Suppressor macrophage treated with lipopolysaccharide for 1 hour (primary cell): ENCODE measurements around the gene GPC5.
"Not testable (repeated sequence)": the region's sequence is repeated elsewhere in the genome, so short reads cannot be mapped to it uniquely, and the experiment has no call there.

Experiments used
- DNase-seq, 3 donors: peaks; one replicate each; pipeline ENCODE4 v3.0.0-alpha.2; 2020 to 2022

The GPC5 gene

DNA sequence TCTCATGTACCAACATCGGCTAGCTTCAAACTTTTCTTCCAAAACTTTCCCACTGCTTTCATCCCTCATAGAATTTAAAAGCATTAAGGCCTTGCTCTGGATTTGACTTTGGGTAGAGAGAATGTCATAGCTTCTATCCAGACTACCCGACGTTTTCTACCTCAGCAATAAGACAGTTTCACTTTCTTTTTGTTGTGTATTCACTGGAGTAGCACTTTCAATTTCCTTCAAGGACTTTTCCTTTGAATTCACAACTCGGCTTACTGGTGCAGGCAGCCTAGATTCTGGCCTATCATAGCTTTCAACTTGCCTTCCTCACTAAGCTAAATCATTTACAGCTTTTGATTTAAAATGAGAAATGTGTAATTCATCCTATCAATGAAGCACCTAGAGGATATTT is 1407.8 kb downstream of the GPC5 start:
- DNase-seq, result no peak

DNA sequence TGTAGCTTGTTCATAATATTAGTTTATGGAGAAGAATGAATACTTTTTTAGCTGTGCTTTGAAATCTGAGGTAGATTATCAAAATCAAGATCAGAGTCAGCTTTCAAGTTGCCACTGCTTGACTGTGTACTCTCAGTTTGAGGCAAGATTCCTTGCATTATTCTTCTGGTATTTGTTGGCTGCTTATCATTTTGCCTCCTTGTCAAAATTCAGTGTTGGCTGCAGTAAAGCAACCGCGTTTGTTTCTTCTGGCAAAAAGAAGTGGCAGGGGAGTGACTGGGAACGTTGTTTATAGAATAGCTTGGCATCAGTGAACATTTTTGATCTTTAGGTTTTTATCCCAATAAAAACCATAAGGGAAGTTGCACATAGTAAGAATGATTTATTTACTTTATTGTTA is 1408.9 kb downstream of the GPC5 start:
- DNase-seq, result no peak

DNA sequence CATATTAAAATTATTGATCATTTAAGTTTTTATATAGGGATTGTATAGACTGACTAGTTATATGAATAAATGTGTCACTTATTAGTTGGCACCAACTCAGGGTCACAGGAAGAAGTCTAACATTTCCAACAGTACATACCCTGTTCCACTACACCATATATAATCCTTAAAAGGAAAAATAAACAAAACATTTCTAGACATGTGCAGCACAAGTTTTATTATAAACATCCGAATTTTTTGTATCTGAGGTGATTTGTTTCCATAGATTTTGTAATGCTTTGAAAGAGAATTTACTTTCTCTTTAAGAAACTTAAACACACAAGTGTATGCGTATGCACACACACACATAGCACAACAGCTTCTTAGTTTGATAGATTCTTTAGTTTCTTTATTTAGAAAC is 1409.5 kb downstream of the GPC5 start:
- no peak for DNase-seq

DNA sequence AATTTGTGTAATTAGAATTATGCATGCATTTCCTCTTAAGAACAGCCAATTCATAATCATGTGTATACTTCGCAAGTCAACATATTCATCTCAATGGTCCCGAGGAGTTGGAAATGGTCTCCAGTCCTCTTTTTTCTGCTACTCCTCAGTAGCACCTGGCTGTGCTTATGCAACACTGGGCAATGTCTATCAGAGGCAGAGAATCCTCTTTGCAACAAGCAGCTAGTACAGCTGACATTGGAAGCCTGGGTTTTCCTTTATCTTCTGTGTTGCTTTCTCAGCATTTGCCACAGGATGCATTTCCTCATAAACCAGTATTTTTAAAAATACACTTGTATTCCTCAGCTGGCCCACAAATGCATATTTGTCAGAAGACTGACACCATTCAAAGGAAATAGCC is 1422.9 kb downstream of the GPC5 start:
- DNase-seq, result no peak

DNA sequence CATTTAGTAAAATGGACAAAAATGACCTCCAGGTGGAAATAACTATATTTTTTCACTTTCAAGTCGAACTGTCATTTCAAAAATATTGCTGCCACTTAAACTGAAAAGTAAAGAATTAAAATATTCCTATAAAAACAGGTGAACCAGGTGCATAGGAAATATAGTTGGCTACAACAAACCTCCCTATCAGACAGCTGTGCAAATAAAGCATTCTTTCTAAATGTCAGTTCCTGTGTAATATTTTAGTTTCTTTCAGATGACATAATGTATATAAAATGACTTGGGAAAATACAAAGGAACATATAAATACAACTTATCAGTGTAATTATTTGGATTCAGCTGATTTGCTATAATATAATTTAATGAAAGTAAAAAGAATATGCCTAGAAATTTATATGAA is 1424.6 kb downstream of the GPC5 start:
- DNase-seq, result no peak

DNA sequence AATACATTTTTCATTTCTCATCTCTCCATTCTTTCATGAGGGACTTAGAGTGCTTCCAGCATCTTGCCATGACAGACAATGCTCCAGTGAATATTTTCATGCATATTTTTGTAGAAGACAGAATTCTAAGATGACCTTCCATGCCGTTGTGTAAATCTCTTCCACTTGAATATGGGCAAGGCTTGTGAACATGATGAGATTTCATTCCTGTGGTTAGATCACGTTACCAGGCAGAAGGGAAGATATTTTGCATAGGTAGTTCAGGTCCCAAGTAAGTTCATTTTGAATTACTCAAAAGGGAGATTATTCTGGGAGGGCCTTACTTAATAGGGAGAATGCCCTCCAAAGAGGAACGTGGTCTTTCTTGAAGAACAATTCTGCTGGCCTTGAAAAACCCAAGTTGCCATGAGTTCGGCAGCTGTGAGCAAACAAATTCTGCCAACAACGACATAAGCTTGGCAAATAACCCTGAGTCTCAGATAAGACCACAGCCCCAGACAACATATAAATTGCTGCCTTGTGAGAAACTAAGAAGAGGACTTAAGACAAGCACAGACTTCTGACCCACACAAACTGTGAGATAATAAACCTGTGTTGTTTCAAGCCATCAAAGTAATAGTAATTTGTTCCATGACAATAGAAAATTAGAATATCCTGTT is 1427.6 kb downstream of the GPC5 start:
- no peak for DNase-seq

DNA sequence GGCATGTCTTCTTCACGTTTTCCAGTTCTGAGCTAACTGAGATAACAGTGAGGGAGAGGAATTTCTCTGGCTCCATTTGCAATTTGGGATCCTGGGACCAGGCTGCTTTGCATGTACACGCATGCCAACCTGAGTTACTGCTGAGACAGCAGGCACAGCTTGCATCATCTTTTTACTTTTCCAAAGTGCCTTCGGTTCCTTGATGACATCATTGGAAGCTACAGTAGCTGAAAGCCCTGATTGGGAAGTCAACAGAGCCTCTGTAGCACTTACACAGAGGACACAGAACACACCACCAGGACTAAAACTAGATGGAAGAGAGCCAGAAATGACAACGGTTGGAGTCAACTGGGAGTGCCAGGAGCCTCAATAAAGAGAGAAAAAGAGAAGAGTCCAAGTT is 1429.1 kb downstream of the GPC5 start:
- DNase-seq, result no peak

DNA sequence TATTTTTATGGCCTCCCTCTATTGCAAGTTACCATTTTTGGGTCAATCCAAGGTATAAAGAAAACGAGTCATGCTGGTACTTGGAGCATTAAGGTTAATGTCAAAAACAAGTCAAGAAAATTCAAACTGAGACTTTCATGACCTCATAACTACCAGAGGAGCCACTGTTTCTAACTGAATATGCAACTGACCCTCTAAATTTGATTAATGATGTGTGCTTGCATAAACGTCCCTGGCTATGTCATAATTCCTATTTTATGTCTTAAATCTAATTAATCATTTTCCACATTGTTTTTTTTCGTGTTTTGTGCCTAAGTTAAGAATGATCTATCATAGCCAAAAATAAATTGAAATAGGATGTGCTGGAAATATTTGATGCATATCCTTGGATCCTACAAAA is 1431.5 kb downstream of the GPC5 start:
- DNase-seq, result no peak

DNA sequence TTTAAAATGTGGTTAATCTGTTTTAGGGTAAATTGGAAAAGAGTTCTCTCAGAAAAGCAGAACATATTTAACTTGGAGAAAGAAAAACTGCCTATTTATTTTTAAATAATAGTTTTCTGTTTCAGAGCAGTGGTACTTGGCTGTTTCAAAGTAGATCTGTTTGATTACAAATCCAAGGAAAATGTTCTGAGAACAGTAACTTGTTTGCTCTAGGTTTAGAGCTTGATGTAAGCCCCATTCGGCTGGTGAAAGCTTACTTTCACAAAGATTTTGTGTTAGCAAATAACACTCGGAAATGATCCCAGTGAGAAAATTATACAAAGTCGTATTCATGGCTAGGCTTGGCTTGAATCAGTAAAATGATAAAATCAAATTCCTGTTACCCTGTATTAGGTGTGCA is 1432.4 kb downstream of the GPC5 start:
- no peak for DNase-seq

DNA sequence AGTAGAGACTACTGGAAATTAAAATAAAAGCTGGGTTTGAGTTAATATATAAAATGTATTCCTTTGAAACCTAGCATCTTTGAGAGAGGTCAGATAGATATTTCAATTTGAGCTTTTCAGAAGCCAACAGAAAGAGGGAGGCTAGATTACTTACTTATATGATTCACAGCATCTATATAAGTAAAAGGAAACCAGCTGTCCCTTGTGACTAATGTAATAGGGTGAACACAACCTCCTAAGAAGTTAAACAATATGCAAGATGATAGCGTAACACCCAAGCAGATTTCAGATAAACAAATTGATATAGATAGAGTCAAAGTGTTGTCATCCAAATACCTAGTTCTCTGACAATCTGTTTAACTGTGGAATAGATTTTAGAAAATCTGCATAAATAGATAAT is 1434.7 kb downstream of the GPC5 start:
- no peak for DNase-seq

DNA sequence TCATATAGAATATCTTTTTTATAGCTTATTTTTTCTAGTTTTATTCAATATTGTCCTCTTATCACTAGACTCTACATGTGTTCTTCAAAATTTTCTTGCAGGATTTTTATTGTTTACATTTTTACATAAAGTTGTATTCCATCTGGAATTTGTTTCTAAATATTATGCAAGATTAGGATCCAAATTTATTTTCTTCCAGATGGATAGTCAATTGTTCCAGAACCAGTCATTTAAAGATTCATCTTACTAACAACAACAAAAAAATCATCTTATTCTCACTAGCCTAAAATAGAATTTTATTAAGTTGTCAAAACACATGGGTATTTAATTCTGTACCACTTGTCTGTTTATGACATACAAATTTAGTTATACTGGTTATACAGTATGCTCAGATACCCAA is 1437.8 kb downstream of the GPC5 start:
- DNase-seq, result no peak

DNA sequence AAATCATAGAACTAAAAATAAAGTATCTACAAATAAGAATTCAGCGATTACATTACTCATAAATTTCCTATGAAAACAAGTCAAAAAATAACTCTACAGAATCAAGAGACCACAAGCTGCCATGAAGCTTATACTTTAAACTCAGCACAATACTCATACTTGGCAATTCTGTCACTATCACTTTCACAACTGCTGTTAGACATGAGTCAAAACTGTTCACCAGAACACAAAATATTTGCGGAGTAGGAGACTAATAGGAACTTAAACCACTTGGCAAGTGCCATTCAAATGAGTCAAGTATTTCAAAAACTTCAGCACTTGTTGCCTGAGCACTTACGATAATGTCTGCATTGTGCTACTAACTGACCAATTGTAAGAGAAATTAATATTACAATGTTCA is 1440.4 kb downstream of the GPC5 start:
- DNase-seq, result no peak

DNA sequence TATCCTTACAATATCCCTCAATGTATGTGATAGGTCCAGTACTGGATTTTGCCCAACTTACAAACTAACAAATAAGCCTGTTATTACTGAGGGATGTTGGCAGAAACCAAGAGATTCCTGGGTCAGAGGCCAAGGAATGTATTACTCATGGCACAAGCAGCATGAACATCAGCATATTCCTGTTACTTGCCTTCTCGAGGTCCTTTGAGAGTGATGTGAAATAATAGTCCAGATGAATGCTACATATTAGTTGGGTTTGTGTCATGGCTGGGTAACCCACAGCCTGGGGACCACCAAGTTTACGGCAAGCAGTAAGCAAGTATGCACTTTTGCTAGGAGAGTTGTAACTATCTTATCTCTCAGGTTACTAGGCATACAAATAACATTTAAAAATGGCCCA is 1443.7 kb downstream of the GPC5 start:
- no peak for DNase-seq

DNA sequence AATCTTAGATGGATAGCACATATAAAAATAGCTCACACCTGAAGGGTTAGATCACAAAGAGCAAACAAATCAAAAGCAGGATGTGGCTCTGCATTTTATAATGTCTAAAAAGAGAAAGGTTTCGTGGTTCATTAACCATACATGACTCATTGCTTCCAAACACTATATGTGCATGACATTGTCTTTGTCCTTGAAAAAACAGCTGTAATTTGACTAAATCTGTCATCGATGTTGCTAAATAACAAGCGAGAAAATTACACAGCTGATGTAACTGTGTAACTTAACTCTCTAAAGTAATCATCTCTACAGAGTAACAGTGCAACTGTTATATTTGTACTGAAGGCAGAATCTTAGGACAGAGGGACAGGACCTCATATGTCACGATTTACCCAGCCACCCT is 1445.1 kb downstream of the GPC5 start:
- DNase-seq, result no peak

DNA sequence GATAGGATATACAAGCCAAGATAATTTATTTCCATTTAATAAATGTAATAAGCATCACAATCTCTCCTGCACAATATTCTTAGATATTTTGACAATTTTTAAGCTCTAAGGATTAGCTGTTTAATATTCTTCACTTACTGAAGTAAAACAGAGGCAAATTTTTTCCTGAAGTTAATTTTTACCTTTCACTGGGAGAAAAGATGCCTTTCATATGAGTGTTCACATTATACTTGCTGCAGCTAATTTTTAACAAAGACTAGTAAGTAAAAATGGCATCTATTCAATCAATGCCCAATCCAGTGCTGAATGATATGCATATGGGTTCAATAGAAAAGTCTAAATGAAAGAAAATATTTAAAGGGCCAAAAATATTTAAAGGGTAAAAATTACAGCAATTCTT is 1451.0 kb downstream of the GPC5 start:
- DNase-seq, result no peak

DNA sequence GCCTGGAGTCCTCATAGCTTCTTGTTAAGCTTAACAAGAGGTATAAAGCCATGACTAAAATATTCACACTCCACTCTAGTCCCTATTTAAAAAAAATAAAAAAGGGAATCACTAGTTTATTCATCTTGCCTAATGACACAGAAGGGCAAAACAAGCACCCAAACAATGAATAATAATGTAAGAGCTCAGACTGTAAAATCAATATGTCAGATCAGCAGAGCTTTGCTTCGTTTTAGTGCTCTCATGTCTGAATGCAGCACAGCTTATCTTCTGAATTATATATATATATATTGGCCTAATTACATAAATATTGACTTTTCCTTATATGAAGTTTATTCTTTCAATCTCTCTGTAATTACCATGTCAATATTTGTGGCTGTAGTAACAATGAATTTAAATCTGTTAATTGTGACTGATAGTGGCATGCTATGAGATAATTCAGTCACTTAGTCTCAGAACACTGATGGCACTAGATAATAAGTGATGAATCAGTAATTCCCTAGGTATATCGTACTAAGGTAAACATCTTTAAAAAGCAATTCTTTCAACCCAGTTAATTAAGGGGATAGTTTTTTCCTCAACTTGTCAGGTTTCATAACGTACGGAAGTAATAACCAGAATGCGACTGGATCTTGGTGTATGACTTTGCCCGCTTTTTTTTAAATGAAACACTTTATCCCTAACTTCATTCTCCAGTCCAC is 1466.3 kb downstream of the GPC5 start:
- no peak for DNase-seq

DNA sequence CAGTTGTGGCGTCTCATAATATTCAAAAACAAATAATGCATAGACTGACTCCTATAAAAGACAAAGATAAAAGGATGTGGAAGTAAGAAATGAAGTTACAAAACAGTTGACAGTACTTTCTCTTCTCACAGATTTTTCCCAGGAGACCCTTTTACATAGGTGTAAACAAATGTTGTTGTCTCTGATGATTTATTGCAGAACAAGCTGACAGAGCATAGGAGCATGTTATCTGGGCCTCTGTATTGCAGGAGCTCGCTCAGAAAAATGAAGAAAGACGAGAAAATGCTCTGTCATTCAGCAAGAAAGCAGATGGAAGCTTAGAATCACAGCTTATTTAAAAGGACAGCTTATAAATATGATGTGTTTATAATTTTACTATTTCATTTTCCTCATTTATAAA is 1474.6 kb downstream of the GPC5 start:
- no peak for DNase-seq

DNA sequence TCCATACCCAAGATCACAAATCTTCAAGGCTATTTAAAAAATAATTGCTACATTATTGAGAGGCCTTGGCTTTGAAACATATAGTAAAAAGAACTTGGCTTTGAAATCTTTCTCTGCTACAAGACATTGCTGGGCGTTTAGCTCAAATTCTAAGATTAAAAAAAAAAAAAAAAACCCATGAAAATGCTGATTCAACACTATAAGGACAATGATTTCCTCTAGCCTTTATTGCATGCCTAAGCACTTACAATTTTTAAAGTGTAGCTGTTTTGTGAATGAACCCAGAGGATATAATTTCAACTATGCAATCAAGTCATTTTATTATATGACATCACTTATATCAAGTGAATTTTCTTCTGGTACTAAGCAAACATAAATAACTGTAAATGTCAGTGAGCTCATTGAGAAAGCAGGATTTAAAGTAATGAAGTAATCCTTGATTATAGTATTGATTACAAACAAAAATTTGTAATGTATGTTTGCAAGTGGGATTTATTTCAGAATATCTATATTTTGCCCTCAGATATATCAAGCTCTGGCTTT is 1488.2 kb downstream of the GPC5 start:
- DNase-seq, result no peak

DNA sequence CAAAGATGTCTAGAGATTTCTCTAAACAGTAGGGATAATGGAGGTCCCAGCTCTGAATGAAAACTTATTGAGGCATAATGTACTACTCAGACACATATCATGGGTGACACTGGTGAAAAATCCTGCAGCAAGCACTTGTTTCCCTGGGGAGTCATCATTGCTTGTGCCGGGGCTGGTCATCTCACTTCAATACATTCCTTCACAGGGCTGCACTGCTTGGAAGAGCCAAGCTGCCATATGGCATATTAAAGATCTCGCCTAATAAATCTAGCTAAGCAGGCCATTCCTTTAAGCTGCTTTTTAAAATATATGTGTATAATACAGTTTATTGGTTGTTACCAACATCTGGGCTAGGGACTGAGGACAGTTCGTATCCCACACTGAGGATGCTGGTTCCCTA is 1496.0 kb downstream of the GPC5 start:
- DNase-seq, result no peak

DNA sequence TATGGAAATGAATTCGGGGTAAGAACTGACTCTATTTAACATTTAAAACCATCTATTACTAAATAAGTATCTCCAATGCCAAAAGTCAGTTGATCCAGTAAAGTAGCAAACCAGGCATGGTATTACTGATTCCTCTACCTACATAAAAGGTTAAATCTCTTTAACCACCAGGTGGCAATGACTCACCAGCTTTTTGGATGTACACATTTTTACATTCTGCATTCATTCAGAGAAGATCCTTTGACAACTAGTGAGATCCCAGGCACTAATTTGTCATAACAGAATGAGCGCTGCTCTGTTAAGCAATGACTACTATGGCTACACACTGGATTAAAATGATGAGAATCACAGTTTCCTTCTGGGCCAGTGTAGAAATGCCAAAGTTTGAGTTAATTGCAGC is 1498.4 kb downstream of the GPC5 start:
- no peak for DNase-seq

DNA sequence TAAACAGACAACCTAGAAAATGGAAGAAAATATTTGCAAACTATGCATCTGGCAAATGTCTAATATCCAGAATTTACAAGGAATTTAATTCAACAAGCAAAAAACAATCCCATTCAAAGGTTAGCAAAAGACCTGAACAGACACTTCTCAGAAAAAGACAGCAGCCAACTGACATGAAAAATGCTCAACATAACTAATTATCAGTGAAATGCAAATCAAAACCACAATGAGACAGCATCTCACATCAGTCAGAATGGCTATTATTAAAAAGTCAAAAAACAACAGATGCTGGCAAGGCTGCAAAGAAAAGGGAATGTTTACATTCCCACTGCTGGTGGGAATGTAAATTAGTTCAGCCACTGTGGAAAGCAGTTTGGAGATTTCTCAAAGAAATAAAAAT is 1500.5 kb downstream of the GPC5 start:
- DNase-seq, result not testable (repeated sequence)

DNA sequence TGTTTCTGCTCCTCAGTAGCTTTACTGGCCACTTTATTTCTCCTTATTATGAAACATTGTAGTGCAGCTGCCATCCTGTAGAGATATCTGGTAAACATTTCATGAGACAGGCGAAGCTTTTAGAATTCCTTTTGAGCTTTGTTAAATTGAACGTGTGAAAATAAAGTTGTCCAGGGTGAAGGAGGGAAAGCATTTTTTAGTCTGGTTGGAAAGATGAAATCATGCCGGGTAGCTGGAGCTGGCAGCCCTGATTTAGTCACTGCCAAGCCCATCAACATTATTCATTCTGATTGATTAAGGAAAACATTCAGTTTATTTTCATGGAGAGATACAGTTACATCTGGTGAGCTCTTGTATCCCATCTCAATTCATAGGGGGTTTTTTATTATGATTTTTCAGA is 1502.0 kb downstream of the GPC5 start:
- no peak for DNase-seq

DNA sequence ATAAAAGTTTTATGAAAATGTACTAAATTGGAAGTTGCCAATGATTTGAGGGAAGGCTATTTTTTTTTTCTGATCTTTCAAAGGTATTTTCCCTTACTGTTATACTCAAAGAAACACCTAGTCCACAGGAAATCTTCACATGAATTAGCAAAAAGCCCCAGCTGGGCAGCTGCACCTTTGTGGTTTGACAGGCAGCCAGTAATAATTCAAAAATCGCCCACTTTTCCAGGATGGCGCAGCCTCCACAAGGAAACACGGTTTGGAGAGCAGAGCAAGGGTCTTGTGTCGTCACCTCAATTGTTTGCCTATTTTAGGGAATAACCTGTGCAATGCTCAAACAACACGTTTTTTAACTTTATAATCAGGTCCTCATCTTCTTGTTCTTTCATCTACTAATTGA is 1503.3 kb downstream of the GPC5 start:
- DNase-seq, result no peak

DNA sequence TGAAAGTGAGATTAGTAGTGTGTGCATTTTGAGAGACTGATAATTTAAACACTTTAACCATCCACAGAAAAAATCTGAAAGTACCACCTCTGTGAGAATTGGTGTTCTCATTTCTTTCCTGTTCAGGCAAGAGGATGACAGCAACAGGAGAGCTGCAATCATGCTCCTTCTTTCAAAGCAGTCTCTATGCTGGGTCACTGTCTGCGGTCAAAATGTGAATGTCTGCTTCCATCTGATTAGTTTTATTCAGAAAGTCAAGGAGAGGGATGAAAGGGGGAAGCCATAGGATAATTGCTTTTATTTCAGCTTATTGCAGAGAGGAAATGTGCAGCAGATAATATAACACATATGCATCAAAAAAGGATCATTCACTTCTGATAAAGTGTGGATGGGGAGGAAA is 1514.2 kb downstream of the GPC5 start:
- DNase-seq, result no peak

DNA sequence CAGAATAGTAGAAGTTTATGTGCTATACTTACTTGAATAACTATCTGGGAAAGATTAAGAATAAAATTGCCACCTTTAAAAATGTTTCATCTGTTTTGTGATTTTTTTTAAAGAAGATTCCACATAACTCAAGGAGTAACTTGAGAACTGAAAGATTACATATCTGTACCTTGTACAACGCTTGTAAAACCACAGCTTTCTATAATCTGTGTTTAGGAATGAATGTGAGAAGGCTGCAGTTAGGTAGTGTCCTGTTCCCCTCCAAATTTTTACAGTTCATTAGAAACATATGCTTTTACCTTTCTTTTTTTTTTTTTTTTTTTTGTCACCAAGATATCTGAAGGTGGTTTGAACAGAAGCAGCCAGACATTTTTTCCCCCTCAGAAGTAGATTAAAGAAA is 1515.4 kb downstream of the GPC5 start:
- no peak for DNase-seq
